ENCODE measurements around the gene SMARCA2.
A peak's percentile ranks its signal among the peaks of the same experiment; 100 is the strongest.

The SMARCA2 gene

DNA sequence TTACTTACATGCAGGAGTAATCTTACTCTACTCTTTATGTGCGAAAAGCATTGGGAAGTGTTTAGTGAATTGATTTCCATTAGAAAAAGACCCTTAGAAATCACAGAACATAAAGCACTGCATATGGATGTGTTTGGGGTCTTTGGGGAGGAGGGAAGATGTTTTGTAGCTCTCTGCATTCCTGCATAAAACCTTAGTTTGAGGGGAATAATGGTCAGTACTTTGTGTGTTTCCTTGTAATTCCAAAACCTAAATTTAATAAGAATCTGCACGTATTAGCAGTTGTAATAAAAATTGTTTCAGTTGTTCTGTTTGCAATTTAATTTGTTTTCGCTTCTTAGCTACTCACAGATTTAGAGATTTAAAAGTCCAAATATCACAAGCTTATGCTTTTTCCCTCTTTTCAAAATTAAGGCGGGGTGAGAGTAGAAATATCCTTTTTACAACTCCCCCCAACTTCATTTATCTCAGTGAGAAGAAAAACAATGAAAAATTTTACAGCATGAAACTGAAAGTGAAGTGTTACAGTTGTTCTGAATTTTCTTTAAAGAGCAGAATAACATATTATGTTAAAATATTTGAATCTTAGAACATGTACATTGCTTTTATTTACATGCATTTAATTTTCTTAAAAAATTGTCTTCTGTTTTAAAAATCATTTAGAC is 143.8 kb downstream of the SMARCA2 start:
- peaks cover 17% of the 10 kb centered on the region for H3K36me3 ChIP-seq (ENCODE audit: low read depth)
- no peaks in the 10 kb centered on the region for H3K27me3 ChIP-seq (ENCODE audit: insufficient read depth, poor library complexity, severe bottlenecking)
- H3K4me1 ChIP-seq (ENCODE audit: insufficient read depth, poor library complexity, severe bottlenecking): peaks cover 7% of the 10 kb centered on the region
- H3K4me3 ChIP-seq (ENCODE audit: severe bottlenecking): peak overlapping the region; percentile 28
- H3K9me3 ChIP-seq (ENCODE audit: severe bottlenecking): no peaks in the 10 kb centered on the region
- ATAC-seq (ENCODE audit: low read depth) (no peak), DNase-seq (ENCODE audit: low spot score) (no peak)
- peak overlapping the region; percentile 77 for H3K27ac ChIP-seq (ENCODE audit: poor library complexity, severe bottlenecking)
- TF ChIP-seq, protein P1, sequence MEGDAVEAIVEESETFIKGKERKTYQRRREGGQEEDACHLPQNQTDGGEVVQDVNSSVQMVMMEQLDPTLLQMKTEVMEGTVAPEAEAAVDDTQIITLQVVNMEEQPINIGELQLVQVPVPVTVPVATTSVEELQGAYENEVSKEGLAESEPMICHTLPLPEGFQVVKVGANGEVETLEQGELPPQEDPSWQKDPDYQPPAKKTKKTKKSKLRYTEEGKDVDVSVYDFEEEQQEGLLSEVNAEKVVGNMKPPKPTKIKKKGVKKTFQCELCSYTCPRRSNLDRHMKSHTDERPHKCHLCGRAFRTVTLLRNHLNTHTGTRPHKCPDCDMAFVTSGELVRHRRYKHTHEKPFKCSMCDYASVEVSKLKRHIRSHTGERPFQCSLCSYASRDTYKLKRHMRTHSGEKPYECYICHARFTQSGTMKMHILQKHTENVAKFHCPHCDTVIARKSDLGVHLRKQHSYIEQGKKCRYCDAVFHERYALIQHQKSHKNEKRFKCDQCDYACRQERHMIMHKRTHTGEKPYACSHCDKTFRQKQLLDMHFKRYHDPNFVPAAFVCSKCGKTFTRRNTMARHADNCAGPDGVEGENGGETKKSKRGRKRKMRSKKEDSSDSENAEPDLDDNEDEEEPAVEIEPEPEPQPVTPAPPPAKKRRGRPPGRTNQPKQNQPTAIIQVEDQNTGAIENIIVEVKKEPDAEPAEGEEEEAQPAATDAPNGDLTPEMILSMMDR (IDR thresholded peaks at IDR 0.05; ENCODE audit: poor library complexity, severe bottlenecking): no peak

DNA sequence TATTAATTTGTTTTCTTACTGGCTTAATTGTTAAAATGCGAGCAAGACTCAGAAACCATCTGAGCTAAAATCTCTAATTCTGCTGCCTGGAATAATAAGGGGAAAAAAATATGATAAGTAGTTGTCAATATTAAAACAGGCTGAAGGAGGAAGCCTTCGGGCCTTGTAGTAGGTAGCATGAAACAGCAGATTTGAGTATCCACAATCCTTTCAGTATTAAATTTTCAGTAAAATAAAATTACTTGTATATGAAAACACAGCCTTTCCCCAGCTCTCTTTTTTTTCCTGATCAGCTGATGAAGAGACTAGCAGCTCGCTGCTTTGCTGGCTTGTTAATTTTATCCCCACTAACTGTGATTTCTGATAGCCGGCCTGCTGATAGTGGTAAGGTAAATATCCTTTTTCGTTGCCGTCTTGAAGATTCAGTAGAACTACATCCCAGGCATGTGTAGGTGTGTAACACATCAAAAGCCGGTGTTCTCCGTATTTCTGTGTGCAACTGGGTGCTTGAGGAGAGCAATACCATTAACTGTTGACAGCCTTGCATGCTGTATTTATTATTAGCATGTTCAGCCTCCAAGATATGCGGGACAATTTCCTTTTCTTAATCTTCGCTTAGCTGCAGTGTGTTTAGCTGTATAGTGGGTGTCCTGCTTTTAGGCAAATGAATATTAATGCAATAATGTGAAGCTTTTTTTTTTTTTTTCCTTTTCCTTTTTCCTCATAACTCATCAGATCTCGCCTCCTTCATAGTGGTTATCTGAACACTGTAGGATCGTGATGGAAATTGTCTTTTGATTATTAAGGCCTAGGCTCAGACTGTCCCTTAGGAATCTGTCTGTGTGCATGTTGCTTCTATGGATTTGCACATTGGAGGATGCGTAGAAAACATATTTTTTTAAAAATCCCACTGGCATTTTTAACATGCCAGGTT is 144.6 kb downstream of the SMARCA2 start:
- TF ChIP-seq, protein P1 (IDR thresholded peaks at IDR 0.05; ENCODE audit: poor library complexity, severe bottlenecking): no peak
- no peaks in the 10 kb centered on the region for H3K9me3 ChIP-seq (ENCODE audit: severe bottlenecking)
- peak overlapping the region; percentile 28 for H3K4me3 ChIP-seq (ENCODE audit: severe bottlenecking)
- DNase-seq (ENCODE audit: low spot score) (no peak), ATAC-seq (ENCODE audit: low read depth) (peak; percentile 51)
- H3K27ac ChIP-seq (ENCODE audit: poor library complexity, severe bottlenecking): peak overlapping the region; percentile 77
- H3K36me3 ChIP-seq (ENCODE audit: low read depth): peaks cover 17% of the 10 kb centered on the region
- no peaks in the 10 kb centered on the region for H3K27me3 ChIP-seq (ENCODE audit: insufficient read depth, poor library complexity, severe bottlenecking)
- peaks cover 7% of the 10 kb centered on the region for H3K4me1 ChIP-seq (ENCODE audit: insufficient read depth, poor library complexity, severe bottlenecking)

DNA sequence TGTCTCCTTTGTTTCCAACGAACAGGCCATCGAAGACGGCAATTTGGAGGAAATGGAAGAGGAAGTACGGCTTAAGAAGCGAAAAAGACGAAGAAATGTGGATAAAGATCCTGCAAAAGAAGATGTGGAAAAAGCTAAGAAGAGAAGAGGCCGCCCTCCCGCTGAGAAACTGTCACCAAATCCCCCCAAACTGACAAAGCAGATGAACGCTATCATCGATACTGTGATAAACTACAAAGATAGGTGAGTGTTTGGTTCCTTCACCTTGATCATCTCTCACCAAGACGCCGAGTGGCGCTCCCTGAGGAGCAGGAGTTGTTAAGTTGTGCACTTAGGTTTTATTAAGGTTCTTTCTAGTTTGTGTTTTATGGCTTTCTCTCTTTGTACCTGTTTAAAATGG is 146.5 kb downstream of the SMARCA2 start:
- Histone ChIP-seq H3K9me3 (ENCODE audit: severe bottlenecking) (no peaks in the 10 kb centered on the region), H3K4me1 (ENCODE audit: insufficient read depth, poor library complexity, severe bottlenecking) (peaks cover 7% of the 10 kb centered on the region), H3K4me3 (ENCODE audit: severe bottlenecking) (no peak overlapping the region), H3K27me3 (ENCODE audit: insufficient read depth, poor library complexity, severe bottlenecking) (no peaks in the 10 kb centered on the region), H3K27ac (ENCODE audit: poor library complexity, severe bottlenecking) (no peak overlapping the region), H3K36me3 (ENCODE audit: low read depth) (peaks cover 17% of the 10 kb centered on the region)
- DNase-seq (ENCODE audit: low spot score) (no peak), ATAC-seq (ENCODE audit: low read depth) (no peak)
- TF ChIP-seq, protein P1 (IDR thresholded peaks at IDR 0.05; ENCODE audit: poor library complexity, severe bottlenecking): no peak

DNA sequence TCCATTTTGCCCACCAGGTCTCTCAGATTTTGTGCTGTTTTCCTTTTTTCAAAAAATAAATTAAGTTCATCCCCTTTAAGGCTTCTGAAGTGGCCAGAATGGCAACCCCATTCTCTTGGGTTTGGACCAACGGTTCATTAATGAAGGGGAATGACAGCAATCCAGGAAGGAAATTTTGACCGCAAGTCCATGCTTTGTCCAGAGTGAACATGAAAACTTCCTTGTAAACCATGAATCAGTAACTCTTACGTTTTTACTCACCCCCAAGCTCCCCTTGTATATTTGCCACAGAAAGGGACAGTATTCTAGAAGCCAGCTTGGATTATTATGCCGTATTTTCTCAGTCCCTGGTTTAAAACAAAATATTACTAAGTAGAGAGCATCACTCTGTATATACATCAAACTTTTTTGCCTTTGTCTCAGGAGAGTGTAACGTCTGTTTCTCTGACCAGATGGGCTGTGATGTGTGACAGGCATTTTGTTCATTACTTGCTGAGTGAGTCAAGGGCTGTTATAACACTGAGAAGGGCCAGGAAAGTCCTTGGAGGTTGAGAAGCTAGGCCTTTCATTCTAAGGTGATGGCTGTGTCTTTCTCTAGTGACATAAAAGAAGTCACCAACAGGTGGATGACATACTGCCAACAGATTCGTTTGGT is 148.2 kb downstream of the SMARCA2 start:
- Histone ChIP-seq H3K4me1 (ENCODE audit: insufficient read depth, poor library complexity, severe bottlenecking) (no peaks in the 10 kb centered on the region), H3K27ac (ENCODE audit: poor library complexity, severe bottlenecking) (no peak overlapping the region), H3K9me3 (ENCODE audit: severe bottlenecking) (no peaks in the 10 kb centered on the region), H3K27me3 (ENCODE audit: insufficient read depth, poor library complexity, severe bottlenecking) (no peaks in the 10 kb centered on the region), H3K36me3 (ENCODE audit: low read depth) (peaks cover 17% of the 10 kb centered on the region), H3K4me3 (ENCODE audit: severe bottlenecking) (no peak overlapping the region)
- DNase-seq (ENCODE audit: low spot score): no peak
- no peak for ATAC-seq (ENCODE audit: low read depth)
- TF ChIP-seq, protein P1 (IDR thresholded peaks at IDR 0.05; ENCODE audit: poor library complexity, severe bottlenecking): no peak
